SK-N-MC (cell line): ENCODE data around the gene FBXL17.

Source experiments
- EZH2 ChIP-seq: fragments of 200-600 bp; sonication (generic); IDR thresholded peaks from one replicate; pipeline ENCODE4 v1.6.1; 2017; ENCODE audit warnings: antibody characterized with exemption
- POLR2AphosphoS5 ChIP-seq: IDR thresholded peaks from 2 replicates; pipeline ENCODE4 v1.6.1; 2012; ENCODE audit warnings: mild to moderate bottlenecking, low read depth, low read length, borderline replicate concordance

DNA sequence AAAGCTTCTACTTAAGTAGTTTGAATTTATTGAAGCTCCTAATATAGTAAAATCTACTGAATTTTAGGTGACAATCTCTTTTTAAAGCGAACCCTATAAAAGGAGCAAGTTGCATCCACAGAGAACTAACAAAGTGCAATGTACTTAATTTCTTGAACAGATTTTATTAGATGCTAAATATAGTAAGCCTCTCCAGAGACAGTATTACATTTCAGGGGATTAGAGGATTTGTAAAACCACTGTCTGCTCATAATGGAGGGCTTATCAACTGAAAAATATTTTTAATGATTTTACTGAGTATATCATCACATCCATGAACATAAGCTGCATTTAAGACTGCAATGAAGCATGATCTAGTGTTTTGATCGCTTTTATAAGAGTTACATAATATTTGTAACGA, 481.2 kb downstream of the FBXL17 start:
- TF ChIP-seq EZH2 (no peak), POLR2AphosphoS5 (no peak)
